Spinal cord (tissue), 10 donors: Measurements from ENCODE around the gene TAL1. TPM values are rescaled to one million over a fixed set of nuclear protein-coding genes. Genes with fewer than 3 reads are reported as not detected.

Source experiments
- DNase-seq, 6 donors: peaks; one replicate each; pipeline versions ENCODE4 v3.0.0 to v3.0.0-alpha.2; 2013 to 2015; ENCODE audit warnings: low spot score in 6 of 6, low read depth in 4 of 6
- H3K27ac ChIP-seq: one replicate; pipeline ENCODE4 v1.5.1; 2013; ENCODE audit warnings: low read depth, low read length, control low read depth
- H3K27me3 ChIP-seq: one replicate; pipeline ENCODE4 v1.6.1; 2013; ENCODE audit warnings: low read length; ENCODE audit not compliant: control insufficient read depth, insufficient read depth
- H3K36me3 ChIP-seq: one replicate; pipeline ENCODE4 v1.6.1; 2013; ENCODE audit warnings: low read length; ENCODE audit not compliant: control insufficient read depth, insufficient read depth
- H3K4me1 ChIP-seq: one replicate; pipeline ENCODE4 v1.6.1; 2013; ENCODE audit warnings: low read length; ENCODE audit not compliant: control insufficient read depth, insufficient read depth
- H3K4me3 ChIP-seq: one replicate; pipeline ENCODE4 v1.5.1; 2013; ENCODE audit warnings: low read depth, low read length, control low read depth
- H3K9me3 ChIP-seq: one replicate; pipeline ENCODE4 v1.6.1; 2013; ENCODE audit warnings: low read length; ENCODE audit not compliant: control insufficient read depth, insufficient read depth
- WGBS: methylation state at CpG from one replicate; pipeline ENCODE4 v1.1.5; 2013; ENCODE audit warnings: missing lambda C conversion rate; ENCODE audit not compliant: insufficient coverage; 5-methylcytosine and 5-hydroxymethylcytosine counted together
- polyA plus RNA-seq, 2 donors: library from polyadenylated mRNA; unstranded; fragments of 120-200 nt; gene quantifications; one replicate each; pipeline ENCODE4 v1.2.1, GENCODE V29; 2013; ENCODE audit not compliant: insufficient read length in 2 of 2
- total RNA-seq, 2 donors: library from RNA; depleted of rRNA in 1 of 2; stranded (reverse); fragments of 120-200 nt in 1 of 2; fragments of >200 nt in 1 of 2; gene quantifications; one replicate each; pipeline versions ENCODE4 v1.2.3 to v1.2.4, GENCODE V29; 2013 to 2014
- donor health status: healthy.

The TAL1 gene
- total and polyA plus RNA-seq, 4 donors = 5.6 to 8.7 (median 7.2) TPM

GRCh38 chr1:47230692-47231300 is 1.2 kb downstream of the TAL1 start:
- Histone ChIP-seq H3K36me3 (no peaks in the 10 kb centered on the region), H3K4me1 (peaks cover 36% of the 10 kb centered on the region), H3K27me3 (peaks cover 100% of the 10 kb centered on the region), H3K4me3 (peak overlapping the region; percentile 26), H3K9me3 (no peaks in the 10 kb centered on the region), H3K27ac (peak overlapping the region; percentile 51)
- peak in 2 of 6 donors; percentile 41 to 54 for DNase-seq
- under 1% methylated on average over 40 of the region's 44 CpGs for WGBS

GRCh38 chr1:47229886-47230691 is 1.9 kb downstream of the TAL1 start:
- peaks cover 37% of the 10 kb centered on the region for H3K4me1 ChIP-seq
- peak overlapping the region; percentile 26 for H3K4me3 ChIP-seq
- H3K9me3 ChIP-seq = no peaks in the 10 kb centered on the region
- H3K27me3 ChIP-seq = peaks cover 97% of the 10 kb centered on the region
- peak in 2 of 6 donors; percentile 58 to 69 for DNase-seq
- no peaks in the 10 kb centered on the region for H3K36me3 ChIP-seq
- H3K27ac ChIP-seq = peak overlapping the region; percentile 51
- no CpG with 5 or more reads among the region's 23 CpGs for WGBS

DNA sequence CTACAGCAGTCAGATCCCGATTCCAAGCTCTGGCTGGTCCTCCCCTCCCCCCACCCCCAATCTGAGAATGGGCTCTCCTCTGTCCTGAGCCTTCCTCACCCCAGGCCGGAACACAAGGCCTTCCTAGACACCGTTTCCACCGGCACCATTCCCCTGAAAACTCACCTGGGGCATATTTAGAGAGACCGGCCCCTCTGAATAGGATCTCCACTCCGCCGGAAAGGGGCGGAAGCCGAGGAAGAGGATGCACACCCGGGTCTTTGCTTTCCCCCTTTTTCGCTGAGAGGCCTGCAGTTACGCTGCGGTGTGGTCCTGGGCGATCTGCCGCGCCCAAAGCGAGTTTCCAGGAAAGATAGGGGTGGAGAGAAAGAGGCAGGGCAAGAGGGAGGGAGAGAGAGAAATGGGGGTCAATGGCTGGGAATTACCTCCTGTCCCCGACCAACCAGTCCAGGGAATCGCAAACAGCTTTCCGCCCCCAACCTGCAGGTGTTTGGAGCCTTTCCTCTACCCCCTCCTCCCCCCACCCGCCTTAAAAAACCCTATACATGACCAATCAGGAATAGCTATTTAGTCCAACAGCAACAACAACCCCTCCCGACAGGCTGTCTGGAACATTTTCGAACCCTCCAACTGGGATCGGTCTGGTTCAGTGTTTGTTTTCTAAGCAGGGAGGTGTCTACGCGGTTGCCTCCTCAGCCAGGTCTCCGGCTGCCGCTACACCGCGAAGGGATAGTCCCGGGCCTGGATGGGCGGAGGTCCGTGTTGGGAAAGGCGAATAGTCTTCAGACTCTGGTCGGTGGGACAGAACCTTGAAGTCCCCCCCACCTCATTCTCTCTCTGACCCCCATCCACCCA is 2.8 kb downstream of the TAL1 start:
- H3K9me3 ChIP-seq = no peaks in the 10 kb centered on the region
- 10% methylated on average over 28 of the region's 35 CpGs for WGBS
- no peak for DNase-seq
- peak overlapping the region; percentile 25 for H3K27ac ChIP-seq
- peak overlapping the region; percentile 16 for H3K4me3 ChIP-seq
- H3K27me3 ChIP-seq = peaks cover 97% of the 10 kb centered on the region
- peaks cover 44% of the 10 kb centered on the region for H3K4me1 ChIP-seq
- H3K36me3 ChIP-seq = no peaks in the 10 kb centered on the region

DNA sequence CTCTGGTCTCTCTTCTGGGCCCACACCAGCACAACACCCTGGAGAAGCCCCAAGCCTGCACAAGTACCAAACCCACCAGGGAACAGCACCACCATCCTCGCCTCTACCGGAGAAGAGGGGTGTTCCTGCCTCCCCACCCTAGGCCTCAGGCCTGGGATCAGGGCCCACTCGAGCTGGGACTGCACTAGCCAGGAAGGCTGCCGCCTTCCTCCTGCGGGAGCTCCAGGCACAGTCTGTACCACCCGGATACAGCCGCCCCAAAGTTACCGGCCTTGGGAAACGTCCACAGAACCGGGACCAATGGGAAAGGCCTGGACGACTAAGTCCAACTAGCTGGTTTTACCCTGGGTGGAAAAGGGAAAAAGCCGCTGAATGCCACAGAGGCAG is 3.4 kb downstream of the TAL1 start:
- Histone ChIP-seq H3K27ac (no peak overlapping the region), H3K4me3 (no peak overlapping the region), H3K9me3 (no peaks in the 10 kb centered on the region), H3K36me3 (no peaks in the 10 kb centered on the region), H3K4me1 (peaks cover 44% of the 10 kb centered on the region), H3K27me3 (peaks cover 97% of the 10 kb centered on the region)
- DNase-seq = no peak
- 25% methylated on average over 12 of the region's 12 CpGs for WGBS

DNA sequence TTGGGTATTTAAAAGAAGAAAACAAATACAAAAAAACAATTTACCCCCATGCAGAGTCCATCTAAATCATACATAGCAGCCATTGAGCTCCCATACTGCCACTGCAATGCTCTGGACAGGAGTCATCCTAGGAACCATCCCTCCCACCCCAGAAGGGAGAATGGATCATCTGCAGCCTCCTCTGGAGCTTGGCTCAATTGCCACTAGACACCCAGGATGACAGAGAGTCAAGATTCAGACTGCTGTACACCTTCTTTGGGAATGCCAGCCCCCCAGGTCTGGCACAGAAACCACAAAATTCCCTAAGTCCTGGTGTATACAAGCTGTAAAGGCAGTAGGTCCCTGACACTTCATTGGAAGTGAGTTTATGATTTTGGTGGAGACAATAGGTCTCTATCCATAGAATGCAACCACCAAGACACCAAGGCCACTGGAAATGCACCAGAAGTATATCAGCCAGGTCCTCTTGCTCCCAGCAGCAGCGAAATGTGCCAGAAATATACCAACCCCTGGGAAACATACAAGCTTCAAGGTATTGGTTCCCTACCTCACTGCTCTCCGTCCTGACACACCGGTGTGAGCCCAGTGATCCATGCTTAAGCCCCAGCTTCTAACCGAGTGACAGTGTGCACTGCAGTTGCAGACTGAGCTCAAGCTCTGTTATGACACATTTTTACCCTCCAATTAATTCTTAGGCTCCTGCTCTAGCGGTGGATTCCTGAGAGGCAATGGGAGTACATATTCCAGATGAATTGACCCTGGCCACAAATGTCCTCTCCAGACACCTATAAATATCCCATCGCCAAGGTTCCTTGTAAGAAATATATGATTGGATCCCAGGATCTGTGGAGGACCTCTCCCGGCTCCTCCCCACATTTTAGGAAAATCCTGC is 4.4 kb downstream of the TAL1 start:
- Histone ChIP-seq H3K27me3 (peaks cover 97% of the 10 kb centered on the region), H3K36me3 (no peaks in the 10 kb centered on the region), H3K4me1 (peaks cover 44% of the 10 kb centered on the region), H3K4me3 (no peak overlapping the region), H3K9me3 (no peaks in the 10 kb centered on the region), H3K27ac (no peak overlapping the region)
- WGBS = 20% methylated on average over 4 of the region's 7 CpGs
- DNase-seq = no peak

DNA sequence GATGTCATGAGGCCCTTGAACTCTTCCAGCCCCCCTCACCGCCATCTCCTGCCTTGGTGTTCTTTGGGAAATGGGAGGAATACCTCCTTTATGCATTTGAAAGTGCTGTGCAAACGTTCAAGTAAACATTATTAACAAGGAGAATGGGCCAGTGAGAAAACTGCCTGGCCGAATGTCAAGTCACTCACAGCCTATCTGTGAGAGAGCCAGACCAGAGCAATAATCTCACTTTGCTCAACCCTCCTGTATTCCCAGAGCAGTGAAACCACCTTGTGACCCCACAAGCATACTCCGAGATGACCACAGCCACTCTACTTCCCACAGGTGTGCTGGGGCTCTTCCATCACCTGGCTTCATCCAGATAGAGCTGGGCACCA is 5.2 kb downstream of the TAL1 start:
- no peaks in the 10 kb centered on the region for H3K9me3 ChIP-seq
- no peak overlapping the region for H3K4me3 ChIP-seq
- 40% methylated on average over 3 of the region's 4 CpGs for WGBS
- no peaks in the 10 kb centered on the region for H3K36me3 ChIP-seq
- no peak for DNase-seq
- peaks cover 37% of the 10 kb centered on the region for H3K4me1 ChIP-seq
- H3K27ac ChIP-seq = no peak overlapping the region
- H3K27me3 ChIP-seq = peaks cover 97% of the 10 kb centered on the region

- Histone ChIP-seq H3K4me3 (no peak overlapping the region), H3K9me3 (no peaks in the 10 kb centered on the region), H3K36me3 (no peaks in the 10 kb centered on the region), H3K27ac (no peak overlapping the region), H3K27me3 (peaks cover 96% of the 10 kb centered on the region), H3K4me1 (peaks cover 31% of the 10 kb centered on the region)
- 9% methylated on average over 7 of the region's 19 CpGs for WGBS
- DNase-seq = no peak
These were observed 5.7 kb downstream of the TAL1 start for GRCh38 chr1:47226121-47226838.

GRCh38 chr1:47225430-47226100 is 6.5 kb downstream of the TAL1 start:
- Histone ChIP-seq H3K4me3 (no peak overlapping the region), H3K36me3 (no peaks in the 10 kb centered on the region), H3K27me3 (peaks cover 93% of the 10 kb centered on the region), H3K9me3 (no peaks in the 10 kb centered on the region), H3K27ac (no peak overlapping the region), H3K4me1 (peaks cover 26% of the 10 kb centered on the region)
- peak in 1 of 6 donors; percentile 9 for DNase-seq
- under 1% methylated on average over 79 of the region's 79 CpGs for WGBS
